ENCODE results near the gene QRICH2.
"Not testable (repeated sequence)": the region's sequence is repeated elsewhere in the genome, so short reads cannot be mapped to it uniquely, and the experiment has no call there.

QRICH2 gene

DNA sequence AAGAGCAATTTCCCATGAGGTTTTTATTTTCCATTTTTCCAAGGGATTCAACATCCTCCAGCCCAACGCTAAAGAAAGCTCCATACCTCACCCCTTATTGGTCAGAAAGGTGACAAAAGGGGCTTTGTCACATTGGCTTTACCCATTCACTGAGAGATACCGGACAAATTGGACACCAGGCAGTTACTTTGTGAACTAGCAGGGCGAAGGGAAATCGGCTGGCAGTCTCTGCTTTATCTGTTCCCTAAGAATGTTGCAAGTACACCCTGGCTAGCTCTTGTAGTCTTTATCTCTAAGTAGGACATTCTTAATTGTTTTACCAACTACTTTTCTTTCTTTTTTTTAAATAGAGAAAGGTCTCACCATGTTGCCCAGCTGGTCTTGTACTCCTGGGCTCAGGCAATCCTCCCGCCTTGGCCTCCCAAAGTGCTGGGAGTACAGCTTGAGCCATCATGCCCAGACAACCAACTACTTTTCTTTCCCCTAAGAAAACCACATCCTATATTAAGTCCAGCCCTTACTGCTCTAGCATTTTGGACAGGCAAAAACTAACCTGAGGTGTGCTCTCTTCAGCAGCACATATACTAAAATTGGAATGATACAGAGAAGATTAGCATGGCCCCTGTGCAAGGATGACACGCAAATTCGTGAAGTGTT is 28.8 kb upstream of the QRICH2 start:
- ATAC-seq = no peak
- Mint-ChIP-seq H3K36me3 (peaks cover 18% of the 10 kb centered on the region), H3K4me1 (no peaks in the 10 kb centered on the region), H3K4me3 (no peak overlapping the region), H3K27ac (no peak overlapping the region), H3K27me3 (no peaks in the 10 kb centered on the region), H3K9me3 (no peaks in the 10 kb centered on the region)

DNA sequence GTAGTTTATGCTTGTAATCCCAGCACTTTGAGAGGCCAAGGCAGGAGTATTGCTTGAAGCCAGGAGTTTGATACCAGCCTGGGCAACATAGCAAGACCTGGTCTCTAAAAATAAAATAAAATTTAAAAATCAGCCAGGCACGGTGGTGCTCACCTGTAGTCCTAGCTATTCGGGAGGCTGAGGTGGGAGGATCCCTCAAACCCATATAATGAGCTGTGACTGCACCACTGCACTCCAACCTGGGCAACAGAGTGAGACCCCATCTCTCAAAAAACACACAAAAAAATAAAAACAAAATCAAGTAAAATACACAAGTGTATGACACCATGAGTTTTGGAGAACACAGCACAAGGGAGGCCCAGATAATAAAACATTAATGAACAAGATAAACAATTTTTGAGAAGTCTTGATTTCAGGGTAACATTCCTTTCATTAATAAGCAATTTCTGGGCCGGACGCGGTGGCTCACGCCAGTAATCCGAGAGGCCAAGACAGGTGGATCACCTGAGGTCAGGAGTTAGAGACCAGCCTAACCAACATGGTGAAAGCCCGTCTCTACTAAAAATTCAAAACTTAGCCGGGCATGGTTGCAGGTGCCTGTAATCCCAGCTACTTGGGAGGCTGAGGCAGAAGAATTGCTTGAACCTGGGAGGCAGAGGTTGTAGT is 27.8 kb upstream of the QRICH2 start:
- peaks cover 21% of the 10 kb centered on the region for H3K36me3 Mint-ChIP-seq
- H3K9me3 Mint-ChIP-seq = no peaks in the 10 kb centered on the region
- no peaks in the 10 kb centered on the region for H3K4me1 Mint-ChIP-seq
- no peak overlapping the region for H3K27ac Mint-ChIP-seq
- H3K27me3 Mint-ChIP-seq = no peaks in the 10 kb centered on the region
- H3K4me3 Mint-ChIP-seq = no peak overlapping the region
- ATAC-seq = no peak

GRCh38 chr17:76333673-76334505 is 25.8 kb upstream of the QRICH2 start:
- no peaks in the 10 kb centered on the region for H3K27me3 Mint-ChIP-seq
- no peak overlapping the region for H3K4me3 Mint-ChIP-seq
- no peaks in the 10 kb centered on the region for H3K9me3 Mint-ChIP-seq
- no peak overlapping the region for H3K27ac Mint-ChIP-seq
- H3K36me3 Mint-ChIP-seq = peaks cover 16% of the 10 kb centered on the region
- no peaks in the 10 kb centered on the region for H3K4me1 Mint-ChIP-seq
- ATAC-seq = no peak

GRCh38 chr17:76331083-76331482 is 23.0 kb upstream of the QRICH2 start:
- H3K9me3 Mint-ChIP-seq = no peaks in the 10 kb centered on the region
- H3K27ac Mint-ChIP-seq = no peak overlapping the region
- peaks cover 39% of the 10 kb centered on the region for H3K36me3 Mint-ChIP-seq
- no peak for ATAC-seq
- no peaks in the 10 kb centered on the region for H3K27me3 Mint-ChIP-seq
- no peak overlapping the region for H3K4me3 Mint-ChIP-seq
- H3K4me1 Mint-ChIP-seq = no peaks in the 10 kb centered on the region

GRCh38 chr17:76329664-76330063 is 21.6 kb upstream of the QRICH2 start:
- Mint-ChIP-seq H3K4me1 (no peaks in the 10 kb centered on the region), H3K27me3 (no peaks in the 10 kb centered on the region), H3K36me3 (peaks cover 43% of the 10 kb centered on the region), H3K9me3 (no peaks in the 10 kb centered on the region), H3K4me3 (no peak overlapping the region), H3K27ac (no peak overlapping the region)
- no peak for ATAC-seq

GRCh38 chr17:76327696-76328095 is 19.6 kb upstream of the QRICH2 start:
- ATAC-seq = no peak
- no peaks in the 10 kb centered on the region for H3K4me1 Mint-ChIP-seq
- H3K9me3 Mint-ChIP-seq = no peaks in the 10 kb centered on the region
- H3K27ac Mint-ChIP-seq = no peak overlapping the region
- H3K27me3 Mint-ChIP-seq = no peaks in the 10 kb centered on the region
- H3K4me3 Mint-ChIP-seq = no peak overlapping the region
- H3K36me3 Mint-ChIP-seq = peaks cover 48% of the 10 kb centered on the region

DNA sequence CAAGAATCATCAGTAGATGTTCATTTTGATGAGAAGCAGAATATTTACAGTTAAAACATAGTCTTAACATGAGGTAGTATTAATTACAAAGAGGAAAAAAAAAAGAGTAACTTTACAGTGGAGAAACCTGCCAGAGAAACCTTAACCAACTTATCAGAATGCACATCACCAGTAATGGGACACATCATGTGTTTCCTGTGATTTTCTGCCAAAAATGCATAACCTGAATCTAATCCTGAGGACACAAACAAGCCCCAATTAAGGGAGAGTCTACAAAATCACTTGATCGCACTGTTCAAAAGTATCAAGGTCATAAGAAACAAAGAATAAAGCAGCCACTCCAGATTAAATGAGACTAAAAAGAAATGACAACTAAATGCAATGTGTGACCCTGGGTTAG is 18.2 kb upstream of the QRICH2 start:
- peaks cover 40% of the 10 kb centered on the region for H3K36me3 Mint-ChIP-seq
- H3K4me3 Mint-ChIP-seq = no peak overlapping the region
- no peak for ATAC-seq
- no peaks in the 10 kb centered on the region for H3K4me1 Mint-ChIP-seq
- H3K27ac Mint-ChIP-seq = no peak overlapping the region
- no peaks in the 10 kb centered on the region for H3K27me3 Mint-ChIP-seq
- H3K9me3 Mint-ChIP-seq = no peaks in the 10 kb centered on the region

DNA sequence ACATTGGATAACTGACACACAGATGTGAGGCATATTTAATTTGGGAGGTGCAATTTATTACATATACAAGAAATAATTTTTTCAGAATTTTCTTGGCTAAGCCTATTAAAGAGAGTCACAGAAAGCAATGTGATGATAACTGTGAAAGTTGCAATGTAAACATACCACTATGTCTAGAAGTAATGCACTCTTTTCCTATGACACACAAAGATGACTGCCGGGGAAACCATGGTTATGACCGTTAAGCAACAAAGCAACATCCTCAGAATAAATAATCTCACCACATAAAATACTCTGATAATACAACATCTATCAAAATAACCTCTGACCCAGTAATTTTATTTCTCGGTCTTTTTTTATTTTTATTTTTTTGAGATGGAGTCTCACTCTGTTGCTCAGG is 10.5 kb upstream of the QRICH2 start:
- peaks cover 26% of the 10 kb centered on the region for H3K36me3 Mint-ChIP-seq
- no peak for ATAC-seq

DNA sequence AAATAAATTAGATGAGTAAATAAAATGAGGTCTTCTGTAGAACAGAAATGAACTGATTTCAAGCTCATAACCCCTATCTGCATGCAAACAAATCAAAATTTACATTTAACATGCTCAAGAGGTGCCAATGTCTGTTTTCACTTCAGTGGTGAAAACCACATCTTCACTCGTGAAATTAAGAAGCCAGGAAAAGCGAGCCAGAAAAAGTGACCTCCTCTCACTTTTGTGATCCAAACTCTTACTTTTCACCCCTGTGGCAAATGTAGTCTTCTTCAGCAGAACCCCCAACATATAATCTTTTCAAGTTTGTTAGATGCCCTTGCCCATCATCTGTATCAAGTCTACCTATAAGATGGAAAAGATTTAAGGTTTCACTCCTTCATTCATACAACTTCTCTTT is 9.5 kb upstream of the QRICH2 start:
- H3K4me3 Mint-ChIP-seq = no peak overlapping the region
- H3K27ac Mint-ChIP-seq = no peak overlapping the region
- H3K4me1 Mint-ChIP-seq = no peaks in the 10 kb centered on the region
- no peaks in the 10 kb centered on the region for H3K27me3 Mint-ChIP-seq
- no peaks in the 10 kb centered on the region for H3K9me3 Mint-ChIP-seq
- peaks cover 25% of the 10 kb centered on the region for H3K36me3 Mint-ChIP-seq
- ATAC-seq = no peak

More for the DNA sequence above, 10.5 kb upstream of the QRICH2 start:
- Mint-ChIP-seq H3K9me3 (no peaks in the 10 kb centered on the region), H3K27me3 (no peaks in the 10 kb centered on the region), H3K4me3 (no peak overlapping the region), H3K4me1 (no peaks in the 10 kb centered on the region), H3K27ac (no peak overlapping the region)

DNA sequence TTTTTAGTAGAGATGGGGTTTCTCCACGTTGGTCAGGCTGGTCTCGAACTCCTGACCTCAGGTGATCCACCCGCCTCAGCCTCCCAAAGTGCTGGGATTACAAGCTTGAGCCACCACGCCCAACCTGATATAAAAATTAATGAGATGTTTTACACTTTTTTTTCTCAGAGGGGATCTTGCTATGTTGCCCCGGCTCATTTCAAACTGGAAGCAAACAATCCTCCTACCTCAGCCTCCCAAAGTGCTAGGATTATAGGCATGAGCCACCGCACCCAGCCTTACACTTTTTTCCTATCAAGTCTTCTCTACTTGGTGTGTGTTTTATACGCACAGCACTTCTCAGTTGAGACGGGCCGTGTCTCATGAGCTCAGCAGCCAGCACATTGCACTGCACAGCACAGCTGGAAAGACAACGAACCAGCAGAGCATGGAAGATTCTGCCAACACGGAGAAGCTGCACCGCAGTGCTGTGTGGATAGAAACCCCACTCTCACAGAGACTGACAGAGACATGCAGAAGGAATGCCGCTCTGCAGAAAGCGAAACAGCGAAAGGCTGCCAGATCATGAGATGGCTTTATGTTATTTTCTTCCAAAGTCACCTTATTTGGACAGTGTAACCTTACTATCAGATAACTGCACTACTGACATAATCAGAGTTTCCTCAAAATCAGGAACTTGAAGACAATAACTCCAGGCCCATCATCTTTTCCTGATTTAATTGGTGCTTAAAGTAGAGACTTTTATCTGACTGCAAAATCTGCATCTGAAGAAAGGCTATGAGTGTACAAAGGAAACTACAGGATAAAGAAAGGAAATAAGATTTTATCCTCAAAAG is 6.5 kb upstream of the QRICH2 start:
- no peak overlapping the region for H3K4me3 Mint-ChIP-seq
- no peak overlapping the region for H3K27ac Mint-ChIP-seq
- H3K4me1 Mint-ChIP-seq = no peaks in the 10 kb centered on the region
- no peak for ATAC-seq
- no peaks in the 10 kb centered on the region for H3K9me3 Mint-ChIP-seq
- H3K27me3 Mint-ChIP-seq = no peaks in the 10 kb centered on the region
- H3K36me3 Mint-ChIP-seq = peaks cover 25% of the 10 kb centered on the region

DNA sequence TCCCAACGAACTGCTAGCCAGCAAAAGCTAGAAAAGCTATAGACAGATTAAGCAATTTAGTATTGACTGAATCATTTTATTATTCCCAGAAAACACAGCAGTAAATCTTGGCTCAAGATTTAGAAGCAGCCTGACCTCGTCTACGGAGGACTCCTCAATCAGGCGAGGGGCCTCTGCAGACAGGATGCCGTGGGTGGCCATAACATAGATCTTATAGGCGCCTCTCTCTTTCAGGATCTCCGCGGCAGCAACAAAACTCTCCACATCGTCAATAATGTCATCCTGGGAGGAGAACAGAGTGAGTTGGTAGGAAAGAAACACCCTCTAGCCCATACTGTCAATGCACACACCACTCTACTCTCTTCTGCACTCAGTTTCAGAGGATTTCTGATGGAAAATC is 4.7 kb upstream of the QRICH2 start:
- ATAC-seq = no peak
- Mint-ChIP-seq H3K27ac (no peak overlapping the region), H3K4me3 (no peak overlapping the region), H3K4me1 (no peaks in the 10 kb centered on the region), H3K36me3 (peaks cover 37% of the 10 kb centered on the region), H3K9me3 (no peaks in the 10 kb centered on the region), H3K27me3 (no peaks in the 10 kb centered on the region)

DNA sequence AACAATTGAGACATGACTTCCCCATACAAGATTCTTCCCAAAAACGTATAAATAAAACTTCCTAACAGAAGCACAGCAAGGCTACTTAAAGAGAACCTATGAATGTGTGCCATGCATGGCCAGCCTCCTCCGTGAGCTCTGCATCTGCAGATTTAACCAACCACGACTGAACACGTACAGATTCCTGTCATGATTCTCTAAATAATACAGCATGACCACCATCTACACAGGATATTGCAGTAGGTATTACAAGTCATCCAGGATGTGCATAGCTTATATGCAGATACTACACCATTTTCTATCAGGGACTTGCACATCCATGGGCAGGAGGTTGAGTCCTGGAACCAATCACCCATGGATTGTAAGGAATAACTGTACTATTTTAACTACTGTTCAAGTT is 1.4 kb upstream of the QRICH2 start:
- peaks cover 25% of the 10 kb centered on the region for H3K36me3 Mint-ChIP-seq
- no peak for ATAC-seq
- H3K4me3 Mint-ChIP-seq = no peak overlapping the region
- no peaks in the 10 kb centered on the region for H3K9me3 Mint-ChIP-seq
- no peak overlapping the region for H3K27ac Mint-ChIP-seq
- H3K4me1 Mint-ChIP-seq = no peaks in the 10 kb centered on the region
- H3K27me3 Mint-ChIP-seq = no peaks in the 10 kb centered on the region

DNA sequence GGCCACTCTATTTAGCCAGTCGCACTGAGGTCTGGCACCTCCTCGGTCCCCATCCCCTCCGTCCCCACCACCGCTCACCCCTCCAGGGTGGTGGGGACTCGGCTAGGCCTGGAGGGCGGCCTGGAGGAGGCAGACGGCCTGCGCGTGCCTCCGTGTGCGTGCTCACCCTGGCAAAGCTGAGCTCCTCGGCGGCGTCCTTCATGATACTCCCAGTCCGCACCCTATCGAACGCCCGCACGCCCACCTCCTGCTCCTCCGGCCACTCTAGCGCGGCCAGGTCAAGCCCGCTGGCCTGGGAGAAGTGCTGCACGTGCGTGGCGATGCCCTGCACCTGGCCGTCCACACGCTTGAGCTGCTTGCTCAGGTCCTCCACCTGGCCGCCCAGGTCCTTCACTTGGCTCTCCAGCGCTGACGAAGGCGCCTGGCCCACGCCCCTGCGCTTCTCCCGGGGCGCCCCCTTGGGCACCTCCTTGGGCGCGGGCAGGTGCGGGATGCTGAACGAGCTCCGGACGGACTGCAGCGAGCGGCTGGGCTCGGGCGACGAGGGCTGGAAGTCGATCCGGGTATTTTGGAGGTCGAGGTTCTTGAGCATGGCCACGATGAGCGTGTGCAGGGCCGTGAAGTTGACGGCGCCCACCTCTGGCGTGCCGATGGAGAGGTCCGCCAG is 644 bp downstream of the QRICH2 start:
- Mint-ChIP-seq H3K4me1 (no peaks in the 10 kb centered on the region), H3K27me3 (no peaks in the 10 kb centered on the region), H3K4me3 (no peak overlapping the region), H3K9me3 (no peaks in the 10 kb centered on the region), H3K36me3 (peaks cover 20% of the 10 kb centered on the region), H3K27ac (no peak overlapping the region)
- ATAC-seq = no peak

DNA sequence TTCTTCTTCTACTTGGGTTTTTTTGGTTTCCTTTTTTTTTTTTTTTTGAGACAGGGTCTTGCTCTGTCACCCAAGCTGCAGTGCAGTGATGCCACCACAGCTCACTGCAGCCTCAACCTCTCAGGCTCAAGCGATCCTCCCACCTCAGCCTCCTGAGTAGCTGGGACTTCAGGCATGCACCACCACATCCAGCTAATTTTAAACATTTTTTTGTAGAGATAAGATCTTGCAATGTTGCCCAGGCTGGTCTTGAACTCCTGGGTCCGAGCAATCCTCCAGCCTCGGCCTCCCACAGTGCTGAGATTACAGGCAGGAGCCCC is 3.0 kb downstream of the QRICH2 start:
- H3K4me3 Mint-ChIP-seq, ATAC-seq, H3K27ac Mint-ChIP-seq, H3K9me3 Mint-ChIP-seq, H3K27me3 Mint-ChIP-seq, H3K4me1 Mint-ChIP-seq: not testable (repeated sequence)
- peaks cover 15% of the 10 kb centered on the region for H3K36me3 Mint-ChIP-seq
